NCI-H2029 treated with DMSO at 0.1 percent for 48 hours (cell line): ENCODE data around the gene PMFBP1.

Experiments
- DNase-seq: peaks from one replicate; lab custom pipeline; 2025; lab: John Stamatoyannopoulos, UW

PMFBP1 gene, protein sequence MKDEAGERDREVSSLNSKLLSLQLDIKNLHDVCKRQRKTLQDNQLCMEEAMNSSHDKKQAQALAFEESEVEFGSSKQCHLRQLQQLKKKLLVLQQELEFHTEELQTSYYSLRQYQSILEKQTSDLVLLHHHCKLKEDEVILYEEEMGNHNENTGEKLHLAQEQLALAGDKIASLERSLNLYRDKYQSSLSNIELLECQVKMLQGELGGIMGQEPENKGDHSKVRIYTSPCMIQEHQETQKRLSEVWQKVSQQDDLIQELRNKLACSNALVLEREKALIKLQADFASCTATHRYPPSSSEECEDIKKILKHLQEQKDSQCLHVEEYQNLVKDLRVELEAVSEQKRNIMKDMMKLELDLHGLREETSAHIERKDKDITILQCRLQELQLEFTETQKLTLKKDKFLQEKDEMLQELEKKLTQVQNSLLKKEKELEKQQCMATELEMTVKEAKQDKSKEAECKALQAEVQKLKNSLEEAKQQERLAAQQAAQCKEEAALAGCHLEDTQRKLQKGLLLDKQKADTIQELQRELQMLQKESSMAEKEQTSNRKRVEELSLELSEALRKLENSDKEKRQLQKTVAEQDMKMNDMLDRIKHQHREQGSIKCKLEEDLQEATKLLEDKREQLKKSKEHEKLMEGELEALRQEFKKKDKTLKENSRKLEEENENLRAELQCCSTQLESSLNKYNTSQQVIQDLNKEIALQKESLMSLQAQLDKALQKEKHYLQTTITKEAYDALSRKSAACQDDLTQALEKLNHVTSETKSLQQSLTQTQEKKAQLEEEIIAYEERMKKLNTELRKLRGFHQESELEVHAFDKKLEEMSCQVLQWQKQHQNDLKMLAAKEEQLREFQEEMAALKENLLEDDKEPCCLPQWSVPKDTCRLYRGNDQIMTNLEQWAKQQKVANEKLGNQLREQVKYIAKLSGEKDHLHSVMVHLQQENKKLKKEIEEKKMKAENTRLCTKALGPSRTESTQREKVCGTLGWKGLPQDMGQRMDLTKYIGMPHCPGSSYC

GRCh38 chr16:72172105-72173034 is at the start of gene PMFBP1:
PMFBP1 (minus strand) TSS chr16:72172155; CDS start chr16:72171208, 947 bp downstream.
- DNase-seq: no peak

GRCh38 chr16:72221630-72222024 is 49.7 kb upstream of the PMFBP1 start:
- DNase-seq: no peak

GRCh38 chr16:72220875-72221629 is 49.1 kb upstream of the PMFBP1 start:
- no peak for DNase-seq

GRCh38 chr16:72219282-72219681 is 47.3 kb upstream of the PMFBP1 start:
- DNase-seq: no peak

DNA sequence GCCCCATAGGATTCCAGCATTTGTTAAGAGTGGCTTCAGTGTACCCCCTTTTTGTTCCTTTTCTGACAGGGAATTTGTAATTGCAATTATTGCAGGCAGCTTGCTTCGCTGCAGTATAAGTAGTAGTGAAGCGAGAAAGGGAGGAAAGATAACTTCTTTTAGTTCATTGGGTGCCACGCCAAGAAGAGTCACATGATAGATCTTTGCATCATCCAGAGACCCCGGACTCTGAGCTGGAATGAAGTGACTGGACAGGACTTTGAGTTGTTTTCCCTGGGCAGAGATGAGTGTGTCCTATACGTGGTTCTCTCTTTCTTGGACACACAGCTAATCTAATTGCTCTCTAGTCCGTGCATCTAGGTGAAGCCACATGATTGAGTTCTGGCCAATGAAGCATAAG is 44.8 kb upstream of the PMFBP1 start:
- DNase-seq: no peak

- DNase-seq: no peak
Observed at GRCh38 chr16:72214821-72215220, 42.9 kb upstream of the PMFBP1 start.

DNA sequence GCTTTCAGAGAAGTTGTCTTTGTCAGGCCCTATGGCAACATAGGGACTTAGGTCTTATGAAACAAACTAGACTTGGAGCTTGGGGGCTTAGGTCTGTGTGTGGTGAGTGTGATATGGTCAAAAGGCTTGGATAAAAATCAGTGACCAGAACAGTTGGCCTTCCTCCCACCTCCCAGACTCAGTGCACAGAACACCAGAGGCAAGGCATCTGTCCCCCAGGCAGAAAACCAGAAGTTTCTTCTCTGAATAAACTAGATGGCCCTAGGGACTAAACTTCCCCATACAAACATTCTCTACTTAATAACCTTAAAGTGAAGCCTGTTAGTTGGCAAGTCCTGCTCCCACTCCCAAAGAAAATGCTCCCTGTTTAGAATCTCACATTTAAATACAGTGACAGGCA is 39.2 kb upstream of the PMFBP1 start:
- DNase-seq: no peak

GRCh38 chr16:72210555-72210954 is 38.6 kb upstream of the PMFBP1 start:
- DNase-seq: no peak

DNA sequence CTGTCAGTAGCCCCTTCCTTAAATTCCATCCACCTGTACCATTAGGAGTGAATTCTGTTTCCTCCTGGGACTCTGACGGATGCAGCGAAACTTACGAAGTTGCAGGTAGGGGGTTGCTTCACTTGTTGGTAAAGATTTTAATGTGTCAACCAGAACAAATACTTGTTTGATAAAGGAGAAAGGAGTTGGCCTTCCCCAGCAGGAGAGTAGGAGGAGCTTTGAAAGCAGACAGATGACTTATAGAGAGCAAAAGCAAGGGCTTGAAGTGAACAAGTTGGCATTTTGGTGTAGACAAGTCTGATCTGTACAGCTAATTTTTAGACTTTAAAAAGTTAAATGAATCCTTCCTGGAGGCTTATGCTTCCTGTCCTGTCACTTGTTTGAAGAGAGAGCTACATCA is 38.1 kb upstream of the PMFBP1 start:
- DNase-seq: no peak

DNA sequence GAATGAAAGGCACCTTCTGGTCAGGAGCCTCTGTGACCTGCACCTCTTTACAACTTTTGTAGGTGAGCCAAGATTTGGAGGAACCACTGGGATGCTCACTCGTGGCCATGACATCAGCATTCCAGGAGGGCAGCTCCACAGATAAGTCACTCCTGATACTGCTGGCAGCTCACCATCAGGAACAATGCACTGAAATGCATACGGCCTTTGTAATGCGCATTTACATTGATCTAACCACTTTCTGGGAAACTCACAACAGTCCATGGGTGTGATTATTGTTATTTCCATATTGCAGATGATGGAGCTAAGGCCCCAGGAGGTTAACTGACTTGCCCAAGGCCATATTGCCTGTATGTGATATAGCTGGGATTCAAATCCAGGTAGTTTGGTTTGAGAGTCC is 34.3 kb upstream of the PMFBP1 start:
- no peak for DNase-seq

GRCh38 chr16:72203401-72203800 is 31.4 kb upstream of the PMFBP1 start:
- no peak for DNase-seq

GRCh38 chr16:72202014-72202413 is 30.1 kb upstream of the PMFBP1 start:
- no peak for DNase-seq

GRCh38 chr16:72201387-72201786 is 29.4 kb upstream of the PMFBP1 start:
- no peak for DNase-seq

DNA sequence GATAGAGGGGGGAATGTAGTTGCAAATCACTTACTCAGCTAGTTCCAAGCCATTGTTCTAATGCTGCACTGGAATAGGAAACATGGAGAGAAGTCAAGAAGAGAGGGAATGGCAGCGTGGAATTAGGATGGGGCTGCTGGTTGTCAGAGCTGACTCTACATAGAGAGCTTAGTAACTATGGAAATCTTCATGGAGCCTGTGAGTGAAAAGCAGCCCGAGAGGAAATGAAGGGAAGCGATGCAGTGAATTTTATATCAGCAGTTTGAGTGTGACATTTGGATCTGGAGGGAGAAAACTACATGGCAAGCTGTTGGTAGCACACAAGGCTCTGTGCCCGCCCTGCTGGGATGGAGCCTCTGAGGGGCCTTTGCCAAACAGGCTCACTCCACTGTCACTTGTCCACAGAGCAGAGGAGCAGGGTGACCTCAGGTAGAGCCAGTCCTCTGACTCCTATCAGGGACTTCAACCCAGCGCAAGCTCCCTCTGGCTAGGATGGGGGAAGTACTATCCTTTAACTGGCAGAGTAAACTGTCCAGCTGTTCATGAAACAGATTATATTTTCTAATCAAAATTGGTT is 27.9 kb upstream of the PMFBP1 start:
- DNase-seq: no peak

- DNase-seq: no peak
Observed at GRCh38 chr16:72198771-72199201, 26.8 kb upstream of the PMFBP1 start.

- DNase-seq: no peak
Observed at GRCh38 chr16:72198021-72198711, 26.2 kb upstream of the PMFBP1 start.

DNA sequence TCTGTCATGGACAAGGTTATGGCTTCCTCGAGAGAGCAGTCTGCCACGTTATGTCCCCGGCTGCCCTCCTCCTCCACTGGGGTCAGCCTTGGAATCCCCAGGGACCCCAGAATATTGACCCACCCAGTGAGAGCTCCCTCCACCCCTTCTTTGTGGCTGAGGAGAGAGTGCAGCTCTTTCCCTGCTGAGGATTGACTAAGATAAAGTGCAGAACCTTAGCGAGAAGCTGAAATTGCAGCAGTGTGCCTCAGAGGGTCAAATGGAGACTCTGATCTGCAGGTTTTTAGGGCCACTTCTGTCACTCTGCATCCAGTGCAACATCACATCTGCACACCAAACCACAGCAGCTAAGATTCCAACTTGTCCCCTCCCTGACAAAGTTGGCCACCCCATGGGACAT is 25.6 kb upstream of the PMFBP1 start:
- DNase-seq: no peak

GRCh38 chr16:72195609-72196008 is 23.7 kb upstream of the PMFBP1 start:
- no peak for DNase-seq

DNA sequence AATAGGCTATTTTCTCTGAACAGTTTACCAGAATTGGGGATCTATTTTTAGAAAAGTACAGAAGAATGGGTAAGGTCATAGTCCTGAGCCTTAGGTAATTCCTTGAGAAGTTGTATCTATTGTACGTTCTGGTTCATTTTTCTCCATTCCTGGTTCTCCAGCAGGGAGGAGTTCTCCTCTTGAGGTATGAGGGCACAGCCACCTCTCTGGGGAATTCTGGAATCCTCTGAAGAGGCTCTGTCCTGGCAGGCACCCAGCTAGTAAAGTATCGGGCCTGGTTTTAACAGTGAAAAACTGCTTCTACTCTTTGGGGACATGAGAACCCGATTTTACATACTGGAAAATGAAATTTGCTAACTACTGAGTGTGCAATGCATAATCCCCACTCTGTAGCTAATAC is 19.6 kb upstream of the PMFBP1 start:
- no peak for DNase-seq

DNA sequence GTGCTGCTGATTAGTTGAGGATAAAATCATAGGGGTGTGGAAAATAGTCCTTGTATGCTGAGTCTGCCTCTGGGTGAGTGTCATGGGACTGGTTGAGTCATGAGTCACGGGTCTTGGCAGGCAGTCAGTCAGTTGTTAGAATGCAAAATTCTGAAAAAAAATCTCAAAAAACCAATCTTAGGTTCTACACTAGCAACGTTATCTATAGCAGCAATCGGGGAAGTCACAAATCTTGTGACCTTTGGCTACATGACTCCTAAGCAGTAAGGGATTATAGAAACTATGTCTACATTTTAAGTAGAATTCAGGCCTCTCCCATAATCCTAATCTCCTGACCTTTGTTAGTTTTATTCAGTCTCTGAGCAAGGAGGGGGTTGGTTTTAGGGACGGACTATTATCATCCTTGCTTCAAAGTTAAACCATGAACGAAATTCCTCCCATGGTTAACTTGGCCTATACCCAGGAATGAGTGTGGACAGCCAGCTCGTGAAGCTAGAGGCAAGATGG is 18.0 kb upstream of the PMFBP1 start:
- DNase-seq: no peak
